Measurements from ENCODE around the gene CACNA1H.
"Not testable (repeated sequence)": the region's sequence is repeated elsewhere in the genome, so short reads cannot be mapped to it uniquely, and the experiment has no call there.

CACNA1H gene

DNA sequence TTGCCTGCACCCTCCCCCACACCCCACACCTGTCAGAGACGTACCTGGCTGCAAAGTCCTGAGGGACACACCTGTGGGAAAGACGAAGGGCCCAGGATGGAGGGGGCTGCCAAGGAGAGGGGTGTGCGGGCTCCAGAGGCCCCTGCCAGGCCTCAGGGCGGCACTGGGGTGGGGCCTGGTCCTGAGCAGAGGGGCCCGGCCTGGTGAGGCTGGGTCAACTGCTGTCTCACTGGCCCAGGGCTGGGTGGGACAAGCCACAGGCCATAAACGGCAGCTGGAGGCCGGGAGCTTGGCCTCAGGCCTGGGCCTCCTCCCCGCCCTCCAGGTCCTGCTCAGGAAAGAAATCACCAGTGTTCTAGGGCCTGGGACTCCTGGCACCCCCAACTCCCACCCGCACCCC lies 71.7 kb downstream of the CACNA1H start:
- no peak for DNase-seq (ENCODE audit: low spot score)

DNA sequence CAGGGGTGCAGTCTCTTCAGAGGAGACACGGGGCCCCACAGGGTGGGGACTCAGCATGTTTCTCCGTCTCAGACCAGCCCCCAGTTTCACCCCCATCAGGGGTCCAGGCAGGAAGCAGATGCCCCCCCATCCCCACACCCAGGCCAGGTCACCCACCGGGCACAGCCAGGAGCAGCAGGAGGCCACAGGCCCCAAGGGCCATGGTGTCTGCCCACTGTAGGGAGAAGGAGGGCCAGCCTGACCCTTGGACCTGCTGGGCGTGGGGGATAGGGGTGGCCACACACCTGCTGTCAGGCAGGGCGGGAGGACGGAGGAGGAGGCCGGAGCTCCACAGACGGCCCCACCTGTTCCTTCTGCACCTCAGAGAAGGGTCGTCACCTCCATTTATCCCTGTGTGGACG lies 72.1 kb downstream of the CACNA1H start, which contains the start of gene TPSG1:
TPSG1 (minus strand) TSS at position 218 of the 401 bp plus-strand sequence; CDS start at position 202, 16 bp downstream.
- no peak for DNase-seq (ENCODE audit: low spot score)

DNA sequence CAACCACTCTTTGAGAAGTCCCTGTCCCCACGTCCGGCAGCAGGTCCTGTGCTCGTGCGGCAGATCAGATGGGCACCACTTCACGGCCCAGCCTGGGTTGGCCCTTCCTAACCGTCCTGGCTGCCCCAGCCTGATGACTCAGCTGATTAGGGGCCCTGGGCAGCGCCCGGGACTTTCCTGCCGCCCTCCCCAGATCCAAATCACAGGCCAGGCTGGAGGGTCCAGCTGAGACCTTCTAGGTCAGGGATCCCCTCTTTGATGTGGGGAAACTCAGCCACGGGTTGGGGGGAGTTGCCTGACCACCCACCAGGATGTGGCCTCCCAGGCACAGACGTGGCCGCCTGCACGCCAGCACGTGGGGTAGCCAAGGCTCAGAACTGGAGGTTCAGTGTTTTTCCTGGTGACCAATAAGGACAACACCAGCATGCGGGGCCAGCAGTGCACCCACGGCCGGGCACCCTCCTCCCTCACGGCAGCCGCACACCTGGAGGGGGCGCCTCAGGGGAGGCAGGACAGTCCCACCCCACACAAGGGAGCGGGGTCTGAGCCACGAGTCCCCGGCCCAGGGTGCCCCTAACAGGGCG lies 72.9 kb downstream of the CACNA1H start:
- DNase-seq (ENCODE audit: low spot score): not testable (repeated sequence)

DNA sequence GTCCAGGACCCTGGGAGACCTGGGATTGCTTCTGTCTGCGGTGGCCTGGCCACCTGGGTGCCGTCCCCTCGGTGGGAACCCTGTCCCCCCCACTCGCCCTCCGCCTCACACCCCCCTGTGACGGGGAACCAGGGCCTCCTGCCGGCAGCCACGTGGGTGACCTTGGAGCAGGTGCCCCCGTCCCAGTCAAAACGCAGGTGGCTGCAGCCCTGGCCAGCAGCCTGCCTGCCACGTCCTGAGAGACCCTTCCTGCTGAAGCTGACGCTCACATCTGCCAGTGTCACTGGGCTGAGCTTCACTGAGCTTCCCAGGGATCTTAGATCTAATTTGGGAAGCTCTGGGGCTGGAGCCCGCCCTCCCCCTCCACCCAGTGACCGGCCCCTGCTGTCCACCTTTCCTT lies 73.8 kb downstream of the CACNA1H start:
- DNase-seq (ENCODE audit: low spot score): not testable (repeated sequence)

DNA sequence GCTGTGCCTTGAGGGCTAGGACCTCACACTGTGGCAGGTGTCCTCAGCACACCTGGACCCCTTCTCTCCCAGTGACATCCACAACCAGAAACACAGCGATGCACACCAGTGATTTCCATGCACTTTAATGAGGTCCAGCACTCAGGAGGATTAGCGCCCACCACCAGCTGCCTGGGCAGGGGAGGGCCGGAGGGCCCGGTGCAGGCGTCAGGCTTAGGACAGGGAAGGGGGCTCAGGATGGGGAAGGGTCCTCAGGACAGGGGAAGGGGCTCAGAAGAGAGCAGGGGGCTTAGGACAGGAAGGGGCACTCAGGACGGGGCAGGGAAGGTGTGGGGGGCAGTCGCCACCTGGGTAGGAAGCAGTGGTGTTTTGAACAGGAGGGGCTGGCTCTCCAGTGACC lies 75.3 kb downstream of the CACNA1H start:
- DNase-seq (ENCODE audit: low spot score): not testable (repeated sequence)

DNA sequence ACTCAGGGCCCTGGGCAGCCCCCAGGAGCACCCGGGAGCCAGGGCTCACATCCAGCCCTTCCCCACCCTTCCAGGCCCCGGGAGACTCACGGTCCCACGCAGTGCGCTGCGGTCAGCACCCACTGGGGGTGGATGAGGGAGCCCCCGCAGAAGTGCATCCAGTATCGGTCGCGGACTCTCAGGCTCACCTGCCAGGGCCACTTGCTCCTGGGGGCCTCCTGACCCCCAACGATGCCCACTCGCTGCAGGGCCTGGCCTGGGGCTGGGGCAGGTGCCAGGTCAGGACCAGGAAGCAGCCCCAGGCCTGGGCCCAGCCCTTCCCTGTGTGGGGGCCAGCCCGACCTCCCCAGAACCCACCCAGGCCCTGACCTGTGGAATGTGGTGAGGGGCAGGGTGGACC lies 76.6 kb downstream of the CACNA1H start:
- DNase-seq (ENCODE audit: low spot score): not testable (repeated sequence)

DNA sequence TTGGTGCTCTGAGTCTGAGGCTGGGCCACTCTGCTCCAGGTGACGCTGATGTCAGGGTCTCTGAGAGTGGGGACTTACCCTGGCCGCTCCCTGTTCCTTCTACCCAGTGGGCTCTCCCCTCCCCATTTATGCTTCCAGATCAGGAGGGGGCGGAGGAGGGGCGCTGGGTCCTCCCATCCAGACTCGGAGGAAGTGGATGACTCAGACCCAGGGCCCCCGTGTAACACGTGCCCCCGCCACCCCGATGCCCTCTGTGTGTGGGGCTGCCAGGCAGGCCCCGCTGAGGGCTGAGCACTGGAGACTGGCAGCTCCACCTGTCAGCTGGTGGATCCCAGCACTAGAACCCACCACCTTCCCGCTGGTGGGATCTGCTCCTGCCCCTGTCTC lies 77.2 kb downstream of the CACNA1H start, which contains the start of gene TPSB2:
TPSB2 (minus strand) TSS at position 101 of the 387 bp plus-strand sequence. CDS start 233 bp downstream, outside the sequence.
- DNase-seq (ENCODE audit: low spot score): not testable (repeated sequence)

DNA sequence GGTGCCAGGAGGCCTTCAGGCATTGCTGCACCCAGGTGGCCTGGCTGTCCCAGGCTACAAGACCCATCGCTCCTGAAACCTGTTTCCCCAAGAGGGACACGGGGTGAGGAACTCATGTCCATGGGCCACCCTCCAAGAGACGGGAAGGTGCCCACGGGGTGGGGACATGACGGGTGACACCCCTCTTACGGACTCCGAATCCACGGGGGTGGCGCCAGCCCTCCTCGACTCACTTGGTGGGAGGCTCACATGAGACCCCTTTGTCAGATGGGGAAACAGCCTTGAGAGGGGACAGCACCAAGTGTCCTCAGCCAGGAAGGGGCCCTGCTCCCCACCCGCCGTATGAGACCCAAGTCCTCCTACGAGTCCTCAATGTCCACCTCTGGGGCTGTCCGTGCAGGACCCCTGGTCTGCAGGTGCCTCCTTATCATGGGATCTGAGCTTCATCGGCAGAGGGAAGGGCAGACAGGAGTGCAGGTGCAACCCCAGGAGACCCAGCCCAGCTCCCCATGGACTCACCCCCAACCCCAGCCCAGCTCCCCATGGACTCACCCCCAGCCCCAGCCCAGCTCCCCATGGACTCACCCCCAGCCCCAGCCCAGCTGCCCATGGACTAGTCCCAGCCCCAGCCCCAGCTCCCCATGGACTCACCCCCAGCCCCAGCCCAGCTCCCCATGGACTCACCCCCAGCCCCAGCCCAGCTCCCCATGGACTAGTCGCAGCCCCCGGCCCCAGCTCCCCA lies 77.7 kb downstream of the CACNA1H start:
- not testable (repeated sequence) for DNase-seq (ENCODE audit: low spot score)

DNA sequence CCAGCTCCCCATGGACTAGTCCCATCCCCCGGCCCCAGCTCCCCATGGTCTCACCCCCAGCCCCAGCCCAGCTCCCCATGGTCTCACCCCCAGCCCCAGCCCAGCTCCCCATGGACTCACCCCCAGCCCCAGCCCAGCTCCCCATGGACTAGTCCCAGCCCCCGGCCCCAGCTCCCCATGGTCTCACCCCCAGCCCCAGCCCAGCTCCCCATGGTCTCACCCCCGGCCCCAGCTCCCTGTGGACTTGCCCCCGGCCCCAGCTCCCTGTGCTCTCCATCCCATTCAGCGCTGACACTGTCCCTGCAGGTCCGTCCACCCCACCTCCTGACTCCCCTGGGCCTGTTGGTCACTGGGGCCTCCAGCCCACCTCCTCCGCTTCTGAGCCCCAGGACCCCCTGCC lies 78.4 kb downstream of the CACNA1H start:
- DNase-seq (ENCODE audit: low spot score): not testable (repeated sequence)

DNA sequence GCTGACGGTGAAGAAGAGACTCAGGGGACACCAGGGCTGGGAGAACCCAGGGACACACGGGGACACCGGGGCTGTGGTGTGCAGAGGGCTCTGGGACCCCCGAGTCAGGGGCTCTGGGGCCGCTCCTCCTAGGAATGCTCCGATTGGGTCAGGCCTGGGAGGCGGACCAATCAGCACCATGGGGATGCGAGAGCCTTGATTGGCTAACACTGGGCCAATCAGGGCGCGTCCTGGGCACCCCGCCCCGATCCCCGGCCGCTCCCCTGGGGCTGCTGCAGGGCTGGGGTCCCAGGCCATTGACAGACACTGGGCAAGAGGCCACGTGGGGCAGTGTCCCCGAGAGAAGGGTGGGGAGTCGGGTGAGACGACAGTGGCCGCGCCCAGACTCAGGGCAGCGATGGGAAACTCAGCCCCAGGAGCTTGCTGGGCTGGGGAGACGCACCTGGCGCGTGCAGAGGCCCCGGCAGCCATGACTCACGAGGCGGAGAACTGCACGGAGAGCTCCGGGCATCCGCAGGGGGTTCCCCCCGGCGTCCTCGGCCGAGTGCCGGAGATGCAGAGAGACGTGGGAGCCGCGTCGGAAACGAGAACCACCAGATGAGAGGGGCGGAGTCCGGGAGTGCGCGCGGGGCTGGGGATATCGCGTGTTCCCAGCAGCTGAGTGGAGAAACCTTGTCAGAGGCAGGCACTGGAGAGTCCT lies 79.3 kb downstream of the CACNA1H start:
- not testable (repeated sequence) for DNase-seq (ENCODE audit: low spot score)

DNA sequence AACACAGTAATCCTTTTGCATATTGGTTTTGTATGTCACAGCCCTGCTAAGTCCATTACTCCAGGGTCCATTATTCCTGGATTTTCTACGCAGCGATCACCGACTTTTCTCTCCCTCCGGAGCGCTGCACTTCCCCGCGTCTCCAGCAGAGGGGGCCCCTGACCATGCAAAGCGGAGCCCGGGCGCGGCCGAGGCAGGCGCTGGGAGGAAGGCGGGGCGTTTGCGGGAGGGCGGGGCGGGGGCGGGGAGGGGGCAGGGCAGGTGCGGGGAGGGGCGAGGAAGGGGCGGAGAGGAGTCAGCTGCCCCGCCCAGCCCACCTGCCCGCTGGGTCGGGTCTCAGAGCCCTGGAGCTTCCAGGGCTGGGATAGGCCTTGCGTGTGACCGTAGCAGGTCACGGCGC lies 83.8 kb downstream of the CACNA1H start:
- not testable (repeated sequence) for DNase-seq (ENCODE audit: low spot score)

DNA sequence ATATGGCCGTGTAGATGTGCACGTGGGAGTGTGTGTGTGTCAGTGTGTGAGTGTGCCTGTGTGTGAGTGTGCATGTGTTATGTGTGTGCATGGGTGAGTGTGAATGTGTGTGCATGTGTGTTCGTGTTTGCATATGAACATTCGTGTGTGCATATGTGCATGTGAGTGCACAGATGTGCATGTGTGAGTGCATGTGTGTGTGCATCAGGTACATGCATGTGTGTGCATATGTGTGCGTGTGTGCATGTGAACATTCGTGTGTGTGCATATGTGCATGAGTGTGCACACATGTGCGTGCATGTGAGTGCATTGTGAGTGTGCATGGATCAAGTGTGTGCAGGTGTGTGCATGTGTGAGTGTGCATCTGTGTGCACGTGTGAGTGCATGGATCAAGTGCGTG lies 85.1 kb downstream of the CACNA1H start:
- DNase-seq (ENCODE audit: low spot score): no peak

DNA sequence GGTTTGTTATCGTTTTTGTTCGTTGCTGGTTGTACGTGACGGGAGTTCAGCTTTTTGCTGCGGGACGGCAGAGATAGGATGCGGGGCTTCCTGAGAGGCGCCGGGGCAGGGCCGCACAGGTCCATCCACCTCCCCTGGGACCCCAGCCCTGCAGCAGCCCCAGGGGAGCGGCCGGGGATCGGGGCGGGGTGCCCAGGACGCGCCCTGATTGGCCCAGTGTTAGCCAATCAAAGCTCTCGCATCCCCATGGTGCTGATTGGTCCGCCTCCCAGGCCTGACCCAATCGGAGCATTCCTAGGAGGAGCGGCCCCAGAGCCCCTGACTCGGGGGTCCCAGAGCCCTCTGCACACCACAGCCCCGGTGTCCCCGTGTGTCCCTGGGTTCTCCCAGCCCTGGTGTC lies 86.0 kb downstream of the CACNA1H start:
- not testable (repeated sequence) for DNase-seq (ENCODE audit: low spot score)

DNA sequence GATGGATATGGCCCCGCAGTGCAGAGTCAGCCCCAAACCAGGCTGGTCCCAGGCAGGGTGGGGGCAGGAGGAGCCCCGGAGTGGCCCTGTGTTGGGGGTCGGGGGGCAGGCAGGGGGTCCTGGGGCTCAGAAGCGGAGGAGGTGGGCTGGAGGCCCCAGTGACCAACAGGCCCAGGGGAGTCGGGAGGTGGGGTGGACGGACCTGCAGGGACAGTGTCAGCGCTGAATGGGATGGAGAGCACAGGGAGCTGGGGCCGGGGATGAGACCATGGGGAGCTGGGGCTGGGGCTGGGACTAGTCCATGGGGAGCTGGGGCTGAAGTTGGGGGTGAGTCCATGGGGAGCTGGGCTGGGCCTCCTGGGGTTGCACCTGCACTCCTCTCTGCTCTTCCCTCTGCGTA lies 86.7 kb downstream of the CACNA1H start:
- DNase-seq (ENCODE audit: low spot score): not testable (repeated sequence)

DNA sequence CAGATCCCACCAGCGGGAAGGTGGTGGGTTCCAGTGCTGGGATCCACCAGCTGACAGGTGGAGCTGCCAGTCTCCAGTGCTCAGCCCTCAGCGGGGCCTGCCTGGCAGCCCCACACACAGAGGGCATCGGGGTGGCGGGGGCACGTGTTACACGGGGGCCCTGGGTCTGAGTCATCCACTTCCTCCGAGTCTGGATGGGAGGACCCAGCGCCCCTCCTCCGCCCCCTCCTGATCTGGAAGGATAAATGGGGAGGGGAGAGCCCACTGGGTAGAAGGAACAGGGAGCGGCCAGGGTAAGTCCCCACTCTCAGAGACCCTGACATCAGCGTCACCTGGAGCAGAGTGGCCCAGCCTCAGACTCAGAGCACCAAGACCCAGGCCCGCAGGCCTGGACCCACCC lies 87.5 kb downstream of the CACNA1H start, which contains the start of gene TPSAB1:
TPSAB1 (plus strand) TSS at position 270 of the 400 bp plus-strand sequence. CDS start 234 bp downstream, outside the sequence.
- not testable (repeated sequence) for DNase-seq (ENCODE audit: low spot score)

DNA sequence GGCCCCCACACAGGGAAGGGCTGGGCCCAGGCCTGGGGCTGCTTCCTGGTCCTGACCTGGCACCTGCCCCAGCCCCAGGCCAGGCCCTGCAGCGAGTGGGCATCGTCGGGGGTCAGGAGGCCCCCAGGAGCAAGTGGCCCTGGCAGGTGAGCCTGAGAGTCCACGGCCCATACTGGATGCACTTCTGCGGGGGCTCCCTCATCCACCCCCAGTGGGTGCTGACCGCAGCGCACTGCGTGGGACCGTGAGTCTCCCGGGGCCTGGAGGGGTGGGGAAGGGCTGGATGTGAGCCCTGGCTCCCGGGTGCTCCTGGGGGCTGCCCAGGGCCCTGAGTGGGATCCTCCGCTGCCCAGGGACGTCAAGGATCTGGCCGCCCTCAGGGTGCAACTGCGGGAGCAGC lies 88.2 kb downstream of the CACNA1H start:
- DNase-seq (ENCODE audit: low spot score): not testable (repeated sequence)

DNA sequence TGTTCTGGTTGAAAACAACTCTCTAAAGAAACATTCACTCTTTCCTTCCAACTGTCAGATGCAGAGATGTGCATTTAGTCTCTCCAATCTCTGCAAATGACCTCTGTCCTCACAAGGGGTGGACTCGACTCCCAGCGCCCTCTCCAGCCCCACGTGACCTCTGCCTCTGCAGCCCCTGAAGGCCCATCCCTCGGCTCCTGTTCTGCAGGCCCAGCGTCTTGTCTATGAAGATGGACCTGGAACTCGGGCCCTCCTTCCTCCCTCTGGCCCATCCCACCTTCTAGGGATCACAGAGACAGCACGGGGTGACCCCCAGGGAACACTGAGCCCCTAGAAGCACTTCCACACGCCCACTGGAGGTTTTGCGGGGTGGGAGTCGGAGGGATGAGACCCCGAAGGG lies 90.5 kb downstream of the CACNA1H start:
- DNase-seq (ENCODE audit: low spot score): not testable (repeated sequence)

DNA sequence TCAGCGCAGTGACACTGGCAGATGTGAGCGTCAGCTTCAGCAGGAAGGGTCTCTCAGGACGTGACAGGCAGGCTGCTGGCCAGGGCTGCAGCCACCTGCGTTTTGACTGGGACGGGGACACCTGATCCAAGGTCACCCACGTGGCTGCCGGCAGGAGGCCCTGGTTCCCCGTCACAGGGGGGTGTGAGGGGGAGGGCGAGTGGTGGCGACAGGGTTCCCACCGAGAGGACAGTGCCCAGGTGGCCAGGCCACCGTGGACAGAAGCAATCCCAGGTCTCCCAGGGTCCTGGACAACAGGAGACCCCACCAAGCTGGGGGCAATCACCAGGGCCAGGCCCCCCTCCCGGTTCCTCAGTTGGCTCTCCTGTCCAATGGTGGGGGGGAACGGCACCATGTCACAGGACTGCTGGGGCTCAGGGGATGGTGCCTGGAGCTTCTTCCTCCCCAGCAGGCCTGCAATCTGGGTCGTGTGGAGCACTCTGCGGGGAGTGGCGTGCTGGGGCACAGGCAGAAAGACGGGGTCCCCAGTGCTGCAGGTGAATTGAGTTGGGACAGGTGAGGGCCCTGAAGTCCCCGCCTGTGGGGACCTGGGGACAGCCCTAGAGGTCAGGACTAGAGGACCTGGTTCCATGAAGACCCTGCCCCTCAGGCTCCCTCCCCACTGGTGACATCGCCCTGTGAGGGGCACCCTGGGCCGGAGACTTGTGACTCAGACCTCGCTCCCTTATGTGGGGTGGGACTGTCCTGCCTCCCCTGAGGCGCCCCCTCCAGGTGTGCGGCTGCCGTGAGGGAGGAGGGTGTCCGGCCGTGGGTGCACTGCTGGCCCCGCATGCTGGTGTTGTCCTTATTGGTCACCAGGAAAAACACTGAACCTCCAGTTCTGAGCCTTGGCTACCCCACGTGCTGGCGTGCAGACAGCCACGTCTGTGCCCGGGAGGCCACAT lies 91.3 kb downstream of the CACNA1H start:
- not testable (repeated sequence) for DNase-seq (ENCODE audit: low spot score)

DNA sequence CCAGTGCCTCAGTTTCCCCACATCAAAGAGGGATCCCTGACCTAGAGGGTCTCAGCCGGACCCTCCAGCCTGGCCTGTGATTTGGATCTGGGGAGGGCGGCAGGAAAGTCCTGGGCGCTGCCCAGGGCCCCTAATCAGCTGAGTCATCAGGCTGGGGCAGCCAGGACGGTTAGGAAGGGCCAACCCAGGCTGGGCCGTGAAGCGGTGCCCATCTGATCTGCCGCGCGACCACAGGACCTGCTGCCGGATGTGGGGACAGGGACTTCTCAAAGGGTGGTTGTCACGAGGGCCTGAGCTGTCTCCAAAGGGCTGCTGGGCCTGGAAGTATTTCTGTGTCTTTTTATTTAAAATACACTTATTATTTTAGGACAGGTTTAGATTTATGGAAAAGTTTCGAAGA lies 92.0 kb downstream of the CACNA1H start:
- DNase-seq (ENCODE audit: low spot score): no peak

DNA sequence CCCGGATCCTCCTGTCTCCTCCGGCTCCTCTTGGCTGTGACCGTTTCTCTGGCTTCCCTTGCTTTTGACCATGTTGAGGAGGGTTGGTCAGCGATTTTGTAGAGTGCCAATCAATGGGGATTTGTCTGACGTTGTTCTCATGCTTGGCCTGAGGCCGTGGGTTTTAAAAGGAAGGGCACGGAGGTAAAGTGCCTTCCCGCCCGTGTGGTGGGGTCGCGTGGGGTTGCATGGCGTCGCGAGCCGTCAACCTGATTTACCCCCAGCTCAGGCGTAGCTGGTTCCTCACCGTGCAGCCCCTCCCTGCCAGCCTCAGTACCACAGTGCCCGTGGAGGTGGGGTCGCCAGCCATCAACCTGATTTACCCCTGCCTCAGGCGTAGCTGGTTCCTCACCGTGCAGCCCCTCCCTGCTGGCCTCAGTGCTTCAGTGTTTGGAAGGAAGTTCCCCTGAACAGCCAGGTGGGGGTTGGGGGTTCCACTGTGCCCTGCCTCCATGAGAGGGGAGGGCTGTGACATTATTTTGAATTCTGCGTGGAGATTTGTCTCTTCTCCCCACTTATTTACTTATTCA lies 92.6 kb downstream of the CACNA1H start:
- DNase-seq (ENCODE audit: low spot score): no peak

DNA sequence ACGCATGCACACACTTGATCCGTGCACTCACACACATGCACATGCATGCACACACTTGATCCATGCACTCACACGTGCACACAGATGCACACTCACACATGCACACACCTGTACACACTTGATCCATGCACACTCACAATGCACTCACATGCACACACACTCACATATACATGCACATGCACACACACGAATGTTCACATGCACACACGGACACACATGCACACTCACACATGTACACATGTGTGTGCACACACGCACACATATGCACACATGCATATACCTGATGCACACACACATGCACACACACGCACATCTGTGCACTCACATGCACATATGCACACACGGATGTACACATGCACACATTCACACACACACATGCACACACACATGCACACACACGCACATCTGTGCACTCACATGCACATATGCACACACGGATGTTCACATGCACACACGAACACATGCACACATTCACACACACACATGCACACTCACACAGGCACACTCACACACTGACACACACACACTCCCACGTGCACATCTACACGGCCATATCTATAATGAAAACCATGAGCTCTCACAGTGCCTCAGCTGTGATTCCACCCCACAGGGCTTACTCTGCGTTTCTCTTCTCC lies 95.1 kb downstream of the CACNA1H start:
- DNase-seq (ENCODE audit: low spot score): not testable (repeated sequence)

Data from germinal center (tissue), 1 donor.